Esophagus squamous epithelium (tissue), 5 donors: ENCODE data around the gene MVB12B. TPM values are rescaled to one million over a fixed set of nuclear protein-coding genes. Genes with fewer than 3 reads are reported as not detected.

Experiments used
- DNase-seq: peaks from one replicate; lab custom pipeline; 2025; lab: John Stamatoyannopoulos, UW
- H3K27ac ChIP-seq, 4 donors: fragments of 200-600 bp; sonication (generic); one replicate each; pipeline ENCODE4 v1.5.1; 2016 to 2019; ENCODE audit warnings: mild to moderate bottlenecking in 1 of 4
- H3K27me3 ChIP-seq, 4 donors: fragments of 200-600 bp; sonication (generic); 1 replicate in 3 of 4; 2 replicates in 1 of 4; pipeline versions ENCODE4 v1.5.1 to v1.6.0; 2017 to 2021; ENCODE audit warnings: antibody characterized with exemption in 1 of 4
- H3K36me3 ChIP-seq, 3 donors: fragments of 200-600 bp; sonication (generic); one replicate each; pipeline ENCODE4 v1.5.1; 2016 to 2019
- H3K4me1 ChIP-seq, 3 donors: fragments of 200-600 bp; sonication (generic); one replicate each; pipeline ENCODE4 v1.5.1; 2017 to 2019
- H3K4me3 ChIP-seq, 4 donors: fragments of 200-600 bp; sonication (generic); 1 replicate in 3 of 4; 2 replicates in 1 of 4; pipeline ENCODE4 v1.5.1; 2016 to 2019; ENCODE audit warnings: mild to moderate bottlenecking in 2 of 4, moderate library complexity in 1 of 4
- H3K9me3 ChIP-seq, 3 donors: fragments of 200-600 bp; sonication (generic); one replicate each; pipeline ENCODE4 v1.5.1; 2016 to 2019
- CTCF ChIP-seq, 6 experiments: fragments of 450-650 bp in 4 of 6; fragments of 200-600 bp in 2 of 6; sonication (generic) in 2 of 6; IDR thresholded peaks; one replicate each; pipeline ENCODE4 v1.5.1; 2016 to 2019; ENCODE audit warnings: antibody characterized with exemption in 6 of 6, mild to moderate bottlenecking in 4 of 6, moderate library complexity in 4 of 6
- POLR2A ChIP-seq, 4 donors: fragments of 450-650 bp; IDR thresholded peaks; one replicate each; pipeline ENCODE4 v1.6.1; 2017; ENCODE audit warnings: antibody characterized with exemption in 4 of 4, mild to moderate bottlenecking in 4 of 4, moderate library complexity in 3 of 4
- WGBS, 2 donors: methylation state at CpG; one replicate each; pipeline ENCODE4 v1.1.5; 2018; 5-methylcytosine and 5-hydroxymethylcytosine counted together
- intact Hi-C: fragments of 100-400 bp; cut with DNase I; formaldehyde crosslinking; loops from one replicate; pipeline ENCODE4 v1.15.0; 2022
- total RNA-seq, 4 donors: library from RNA; depleted of rRNA; stranded (reverse); fragments of >200 nt; gene quantifications; one replicate each; pipeline ENCODE4 v1.1.0, GENCODE V29; 2016
- donor health status: DM: yes; HTN: yes; CAD: no.

Gene MVB12B
- total RNA-seq, 4 donors from 2014 or later = 3.2 to 13.2 (median 5.3) TPM

GRCh38 chr9:126291925-126292324 is 34.7 kb upstream of the MVB12B start:
- H3K4me1 ChIP-seq = no peaks in the 10 kb centered on the region
- no peak for DNase-seq
- no peaks in the 10 kb centered on the region for H3K36me3 ChIP-seq
- no peak overlapping the region for H3K4me3 ChIP-seq
- 89 to 95% methylated on average over 4 of the region's 4 CpGs for WGBS, 2 donors
- H3K27ac ChIP-seq = no peak overlapping the region
- H3K27me3 ChIP-seq = peaks cover 0 to 33% (median 0%) of the 10 kb centered on the region in 4 donors
- TF ChIP-seq CTCF (IDR thresholded peaks at IDR 0.05) (no peak), POLR2A (IDR thresholded peaks at IDR 0.05) (no peak)
- H3K9me3 ChIP-seq = no peaks in the 10 kb centered on the region
- intact Hi-C loops = no loop called here

GRCh38 chr9:126292736-126293521 is 33.7 kb upstream of the MVB12B start:
- intact Hi-C loops = no loop called here
- DNase-seq = no peak
- 54 to 77% methylated on average over 6 to 11 of the region's 16 CpGs for WGBS, 2 donors

GRCh38 chr9:126293522-126293889 is 33.1 kb upstream of the MVB12B start:
- WGBS, 2 donors = 78 to 80% methylated on average over 4 of the region's 9 CpGs
- H3K9me3 ChIP-seq = no peaks in the 10 kb centered on the region
- DNase-seq = no peak
- peaks cover 0 to 41% (median 0%) of the 10 kb centered on the region in 4 donors for H3K27me3 ChIP-seq
- no peaks in the 10 kb centered on the region for H3K4me1 ChIP-seq
- H3K27ac ChIP-seq = no peak overlapping the region
- TF ChIP-seq CTCF (IDR thresholded peaks at IDR 0.05) (no peak), POLR2A (IDR thresholded peaks at IDR 0.05) (no peak)
- intact Hi-C loops = no loop called here
- no peak overlapping the region for H3K4me3 ChIP-seq
- H3K36me3 ChIP-seq = no peaks in the 10 kb centered on the region

More at GRCh38 chr9:126292736-126293521, 33.7 kb upstream of the MVB12B start:
- Histone ChIP-seq H3K9me3 (no peaks in the 10 kb centered on the region), H3K27me3 (peaks cover 0 to 38% (median 0%) of the 10 kb centered on the region in 4 donors), H3K27ac (no peak overlapping the region), H3K4me1 (no peaks in the 10 kb centered on the region), H3K4me3 (no peak overlapping the region), H3K36me3 (no peaks in the 10 kb centered on the region)
- TF ChIP-seq POLR2A (IDR thresholded peaks at IDR 0.05) (no peak), CTCF (IDR thresholded peaks at IDR 0.05) (no peak)

- 81 to 83% methylated on average over 10 to 12 of the region's 15 CpGs for WGBS, 2 donors
- Histone ChIP-seq H3K27ac (no peak overlapping the region), H3K9me3 (no peaks in the 10 kb centered on the region), H3K4me1 (no peaks in the 10 kb centered on the region), H3K27me3 (peaks cover 0 to 43% (median 0%) of the 10 kb centered on the region in 4 donors), H3K36me3 (no peaks in the 10 kb centered on the region), H3K4me3 (no peak overlapping the region)
- no peak for DNase-seq
- no peak for TF ChIP-seq CTCF (IDR thresholded peaks at IDR 0.05)
- TF ChIP-seq POLR2A (IDR thresholded peaks at IDR 0.05) = no peak
- intact Hi-C loops = no loop called here
Observed at GRCh38 chr9:126294331-126295081, 32.1 kb upstream of the MVB12B start.

GRCh38 chr9:126295082-126295477 is 31.5 kb upstream of the MVB12B start:
- no peak for DNase-seq
- H3K4me1 ChIP-seq = no peaks in the 10 kb centered on the region
- intact Hi-C loops = no loop called here
- TF ChIP-seq POLR2A (IDR thresholded peaks at IDR 0.05) (no peak), CTCF (IDR thresholded peaks at IDR 0.05) (no peak)
- WGBS, 2 donors = 64 to 84% methylated on average over 4 to 5 of the region's 5 CpGs
- no peak overlapping the region for H3K4me3 ChIP-seq
- no peaks in the 10 kb centered on the region for H3K36me3 ChIP-seq
- no peak overlapping the region for H3K27ac ChIP-seq
- H3K9me3 ChIP-seq = no peaks in the 10 kb centered on the region
- H3K27me3 ChIP-seq = peaks cover 0 to 43% (median 0%) of the 10 kb centered on the region in 4 donors
